ENCODE measurements around the gene TTLL10. TPM values are rescaled to one million over a fixed set of nuclear protein-coding genes. Genes with fewer than 3 reads are reported as not detected.

The TTLL10 gene
- total RNA-seq, 4 donors from 2014 or later = not detected

DNA sequence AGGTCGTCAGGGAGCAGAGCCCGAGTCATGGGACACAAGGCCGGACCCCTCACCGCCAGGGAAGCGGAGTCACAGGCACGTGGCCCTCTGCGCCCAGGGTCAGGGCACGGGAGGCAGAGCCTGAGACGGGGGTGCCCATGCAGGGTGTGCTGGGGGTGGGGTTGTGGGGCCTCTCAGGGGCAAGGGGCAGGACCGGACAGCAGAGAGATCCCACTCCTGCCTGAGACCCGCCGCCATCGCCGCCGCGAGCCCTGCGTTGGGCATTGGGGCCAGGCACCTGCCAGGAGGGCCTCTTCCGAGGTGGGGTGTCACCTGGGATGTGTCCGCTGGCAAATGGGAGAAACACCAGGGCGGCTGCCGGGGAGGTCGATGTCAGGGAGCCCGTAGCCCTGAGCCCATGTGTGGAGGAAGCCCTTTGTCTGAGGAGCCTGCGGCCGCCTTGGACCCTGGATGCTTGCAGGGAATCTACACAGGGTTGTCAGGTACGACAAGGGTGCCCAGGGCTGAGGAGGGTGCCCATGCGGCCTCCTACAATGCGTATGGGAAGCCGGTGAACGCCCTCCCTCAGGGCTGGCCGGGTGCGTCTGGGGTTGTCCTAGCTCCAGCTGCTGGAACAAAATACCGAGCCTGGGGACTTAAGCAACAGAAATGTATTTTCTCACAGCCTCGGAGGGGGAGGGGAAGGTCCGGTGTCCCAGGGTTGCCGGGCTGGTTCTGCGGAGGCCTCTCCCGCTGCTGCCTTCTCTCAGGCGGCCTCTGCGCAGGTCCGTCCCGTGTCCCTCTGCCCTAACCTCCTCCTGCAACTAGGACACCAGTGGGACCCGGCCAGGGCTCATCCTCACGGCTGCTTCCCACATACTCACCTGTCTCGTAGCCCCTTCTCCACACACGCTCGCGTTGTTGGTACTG is 41.4 kb upstream of the TTLL10 start:
- peaks cover 26% of the 10 kb centered on the region for H3K4me1 ChIP-seq
- H3K36me3 ChIP-seq = no peaks in the 10 kb centered on the region
- H3K4me3 ChIP-seq = no peak overlapping the region
- peaks cover 10% of the 10 kb centered on the region for H3K27me3 ChIP-seq
- DNase-seq (ENCODE audit: low spot score in 2 of 2) = no peak
- H3K27ac ChIP-seq = peak overlapping the region; percentile 61
- WGBS = 69% methylated on average over 16 of the region's 48 CpGs
- TF ChIP-seq EP300 (IDR thresholded peaks at IDR 0.05) (no peak), POLR2A (IDR thresholded peaks at IDR 0.05) (no peak)
- TF ChIP-seq, protein P1, sequence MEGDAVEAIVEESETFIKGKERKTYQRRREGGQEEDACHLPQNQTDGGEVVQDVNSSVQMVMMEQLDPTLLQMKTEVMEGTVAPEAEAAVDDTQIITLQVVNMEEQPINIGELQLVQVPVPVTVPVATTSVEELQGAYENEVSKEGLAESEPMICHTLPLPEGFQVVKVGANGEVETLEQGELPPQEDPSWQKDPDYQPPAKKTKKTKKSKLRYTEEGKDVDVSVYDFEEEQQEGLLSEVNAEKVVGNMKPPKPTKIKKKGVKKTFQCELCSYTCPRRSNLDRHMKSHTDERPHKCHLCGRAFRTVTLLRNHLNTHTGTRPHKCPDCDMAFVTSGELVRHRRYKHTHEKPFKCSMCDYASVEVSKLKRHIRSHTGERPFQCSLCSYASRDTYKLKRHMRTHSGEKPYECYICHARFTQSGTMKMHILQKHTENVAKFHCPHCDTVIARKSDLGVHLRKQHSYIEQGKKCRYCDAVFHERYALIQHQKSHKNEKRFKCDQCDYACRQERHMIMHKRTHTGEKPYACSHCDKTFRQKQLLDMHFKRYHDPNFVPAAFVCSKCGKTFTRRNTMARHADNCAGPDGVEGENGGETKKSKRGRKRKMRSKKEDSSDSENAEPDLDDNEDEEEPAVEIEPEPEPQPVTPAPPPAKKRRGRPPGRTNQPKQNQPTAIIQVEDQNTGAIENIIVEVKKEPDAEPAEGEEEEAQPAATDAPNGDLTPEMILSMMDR (IDR thresholded peaks at IDR 0.05) = no peak
- H3K9me3 ChIP-seq = no peaks in the 10 kb centered on the region

DNA sequence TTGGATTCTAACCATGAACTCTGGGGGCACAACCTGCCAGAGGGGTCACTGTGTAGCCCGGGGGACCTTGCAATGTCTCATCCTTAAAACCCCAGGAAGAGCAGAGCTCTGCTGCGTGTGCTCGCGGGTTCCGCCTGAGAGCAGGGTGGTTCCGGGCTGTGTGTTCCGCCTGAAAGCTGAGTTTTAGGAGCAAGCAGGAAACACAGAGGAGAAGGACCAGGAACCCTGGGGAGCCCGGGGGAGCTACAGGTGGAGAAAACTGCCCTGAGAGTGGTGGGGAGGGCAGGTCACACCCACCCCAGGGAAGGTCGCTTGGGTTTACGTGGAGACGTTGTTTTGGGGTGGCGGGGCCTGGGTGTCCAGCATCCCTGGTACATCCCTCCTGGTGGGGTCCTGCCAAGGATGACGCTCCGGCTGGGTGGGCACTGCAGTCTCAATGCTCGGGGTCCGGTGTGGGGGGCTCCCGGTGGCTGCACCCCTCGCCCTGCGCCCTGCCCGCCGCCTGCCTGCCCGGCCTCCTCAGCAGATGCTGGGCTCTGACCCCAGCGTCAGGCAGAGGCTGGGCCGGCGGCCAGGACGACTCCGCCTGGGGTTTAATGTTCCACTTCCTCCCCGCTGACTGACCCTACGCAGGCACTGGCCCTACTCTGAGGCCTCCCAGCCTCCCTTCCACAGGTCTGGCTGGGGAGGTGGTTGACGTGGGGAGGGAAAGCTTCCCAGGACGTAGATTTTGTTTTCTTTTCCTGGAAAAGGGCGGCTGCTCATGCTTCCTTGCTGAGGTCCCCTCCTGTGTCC is 40.5 kb upstream of the TTLL10 start:
- TF ChIP-seq POLR2A (IDR thresholded peaks at IDR 0.05) (no peak), POLR2AphosphoS5 (IDR thresholded peaks at IDR 0.05) (no peak), EP300 (IDR thresholded peaks at IDR 0.05) (no peak)
- TF ChIP-seq, protein P1 (IDR thresholded peaks at IDR 0.05) = no peak
- Histone ChIP-seq H3K27ac (peak overlapping the region; percentile 61), H3K27me3 (peaks cover 18% of the 10 kb centered on the region), H3K4me1 (peaks cover 32% of the 10 kb centered on the region), H3K36me3 (no peaks in the 10 kb centered on the region), H3K4me3 (no peak overlapping the region), H3K9me3 (no peaks in the 10 kb centered on the region)
- no peak for DNase-seq (ENCODE audit: low spot score in 2 of 2)
- 58% methylated on average over 9 of the region's 32 CpGs for WGBS

DNA sequence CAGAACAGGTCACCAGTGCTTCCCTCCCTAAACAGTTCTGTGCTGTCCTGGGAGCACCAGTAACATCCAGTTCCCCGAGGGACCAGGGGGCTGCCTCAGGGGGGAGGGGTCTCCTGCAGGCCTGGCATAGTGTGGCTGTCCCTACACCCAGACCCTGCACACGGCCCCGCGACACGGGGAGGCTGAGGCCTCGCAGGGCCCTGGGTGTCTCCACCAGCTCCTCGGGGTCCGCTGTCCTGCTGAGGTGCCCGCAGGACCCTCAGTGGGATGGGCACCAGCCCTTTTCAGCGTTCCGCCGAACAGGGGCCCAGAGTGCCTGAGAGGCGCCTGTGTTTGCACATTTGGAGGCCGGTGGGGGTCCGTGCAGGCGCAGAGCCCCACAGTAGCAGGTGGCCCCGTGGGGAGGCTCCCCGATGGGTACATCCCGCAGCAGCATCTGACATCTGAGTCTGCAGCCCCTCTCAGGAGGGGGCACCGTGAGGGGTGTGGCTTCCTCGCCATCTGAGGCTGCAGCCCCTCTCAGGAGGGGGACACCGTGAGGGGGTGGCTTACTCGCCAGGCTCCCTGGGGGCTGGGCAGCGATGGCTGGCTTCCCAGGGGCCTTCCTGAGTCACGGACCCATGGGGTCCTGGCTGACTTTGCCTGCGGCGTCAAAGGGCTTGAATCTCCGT is 39.2 kb upstream of the TTLL10 start:
- Histone ChIP-seq H3K4me3 (no peak overlapping the region), H3K4me1 (peaks cover 32% of the 10 kb centered on the region), H3K27ac (no peak overlapping the region), H3K27me3 (peaks cover 22% of the 10 kb centered on the region), H3K9me3 (no peaks in the 10 kb centered on the region), H3K36me3 (no peaks in the 10 kb centered on the region)
- 90% methylated on average over 10 of the region's 28 CpGs for whole genome bisulfite sequencing
- TF ChIP-seq POLR2AphosphoS5 (IDR thresholded peaks at IDR 0.05) = no peak
- no peak for TF ChIP-seq EP300 (IDR thresholded peaks at IDR 0.05)
- TF ChIP-seq POLR2A (IDR thresholded peaks at IDR 0.05) = no peak
- TF ChIP-seq, protein P1 (IDR thresholded peaks at IDR 0.05) = no peak
- no peak for DNase-seq (ENCODE audit: low spot score in 2 of 2)

DNA sequence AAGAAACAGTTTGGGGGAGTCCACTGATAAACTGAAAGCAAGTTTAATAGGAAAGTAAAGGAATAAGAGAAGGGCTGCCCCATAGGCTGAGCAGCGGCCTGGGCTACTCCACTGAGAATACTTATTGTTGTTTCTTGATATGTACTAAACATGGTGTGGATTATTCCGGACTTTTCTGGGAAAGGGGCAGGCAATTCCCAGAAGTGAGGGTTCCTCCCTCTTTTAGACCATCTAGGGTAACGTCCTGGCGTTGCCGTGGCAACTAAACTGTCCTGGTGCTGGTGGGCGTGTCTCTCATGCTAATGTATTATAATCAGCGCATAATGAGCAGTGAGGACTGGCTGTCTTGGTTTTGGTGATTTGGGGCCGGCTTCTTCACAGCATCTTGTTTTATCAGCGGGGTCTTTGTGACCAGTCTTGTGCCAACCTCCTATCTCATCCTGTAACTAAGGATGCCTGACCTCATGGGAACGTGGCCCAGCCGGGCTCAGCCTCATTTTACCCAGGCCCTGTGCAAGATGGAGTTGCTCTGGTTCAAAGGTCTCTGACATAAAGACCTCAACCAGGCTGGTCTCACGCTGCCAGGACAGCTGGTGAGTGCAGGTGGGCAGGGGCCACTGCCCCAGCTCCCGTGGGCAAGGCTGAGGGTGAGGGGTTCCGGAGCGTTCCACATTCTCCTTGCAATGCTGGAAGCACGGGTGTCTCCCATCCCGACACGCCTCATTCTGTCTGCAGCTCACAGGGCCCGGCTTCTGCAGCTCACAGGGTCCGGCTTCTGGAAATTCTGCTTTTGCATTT is 38.1 kb upstream of the TTLL10 start:
- DNase-seq (ENCODE audit: low spot score in 2 of 2) = no peak
- Histone ChIP-seq H3K27ac (no peak overlapping the region), H3K4me3 (no peak overlapping the region), H3K36me3 (no peaks in the 10 kb centered on the region), H3K9me3 (no peaks in the 10 kb centered on the region), H3K27me3 (peaks cover 24% of the 10 kb centered on the region), H3K4me1 (peaks cover 32% of the 10 kb centered on the region)
- WGBS = 76% methylated on average over 20 of the region's 20 CpGs
- TF ChIP-seq, protein P1 (IDR thresholded peaks at IDR 0.05) = no peak
- TF ChIP-seq POLR2AphosphoS5 (IDR thresholded peaks at IDR 0.05) (no peak), EP300 (IDR thresholded peaks at IDR 0.05) (no peak), POLR2A (IDR thresholded peaks at IDR 0.05) (no peak)
